HG03354 (cell line): Measurements from ENCODE around the gene DNAJC22.
"Not testable (repeated sequence)": the region's sequence is repeated elsewhere in the genome, so short reads cannot be mapped to it uniquely, and the experiment has no call there.

Experiments used
- ATAC-seq: cut with Tn5 transposase; IDR thresholded peaks from one replicate; pipeline ENCODE4 v1.9.1; 2021; ENCODE audit warnings: mild to moderate bottlenecking; ENCODE audit not compliant: unreplicated experiment, poor library complexity, severe bottlenecking

The DNAJC22 gene

DNA sequence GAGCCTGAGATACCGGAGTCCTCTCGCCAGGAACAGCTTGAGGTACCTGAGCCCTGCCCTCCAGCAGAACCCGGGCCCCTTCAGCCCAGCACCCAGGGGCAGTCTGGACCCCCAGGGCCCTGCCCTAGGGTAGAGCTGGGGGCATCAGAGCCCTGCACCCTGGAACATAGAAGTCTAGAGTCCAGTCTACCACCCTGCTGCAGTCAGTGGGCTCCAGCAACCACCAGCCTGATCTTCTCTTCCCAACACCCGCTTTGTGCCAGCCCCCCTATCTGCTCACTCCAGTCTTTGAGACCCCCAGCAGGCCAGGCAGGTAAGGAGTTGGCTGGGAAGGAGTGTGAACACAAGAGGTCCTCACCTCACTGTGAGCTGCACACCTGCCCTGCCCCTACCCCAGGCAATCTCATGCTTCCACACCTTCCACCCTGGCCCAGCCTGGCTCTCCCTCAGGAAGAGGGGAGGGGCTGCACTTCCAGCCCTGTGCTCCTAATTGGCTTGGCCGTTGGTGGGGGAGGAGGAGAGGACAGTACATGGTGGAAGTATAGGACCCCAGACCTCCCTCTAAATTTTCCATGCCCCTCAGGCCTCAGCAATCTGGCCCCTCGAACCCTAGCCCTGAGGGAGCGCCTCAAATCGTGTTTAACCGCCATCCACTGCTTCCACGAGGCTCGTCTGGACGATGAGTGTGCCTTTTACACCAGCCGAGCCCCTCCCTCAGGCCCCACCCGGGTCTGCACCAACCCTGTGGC lies 15.9 kb upstream of the DNAJC22 start:
- no peak for ATAC-seq

DNA sequence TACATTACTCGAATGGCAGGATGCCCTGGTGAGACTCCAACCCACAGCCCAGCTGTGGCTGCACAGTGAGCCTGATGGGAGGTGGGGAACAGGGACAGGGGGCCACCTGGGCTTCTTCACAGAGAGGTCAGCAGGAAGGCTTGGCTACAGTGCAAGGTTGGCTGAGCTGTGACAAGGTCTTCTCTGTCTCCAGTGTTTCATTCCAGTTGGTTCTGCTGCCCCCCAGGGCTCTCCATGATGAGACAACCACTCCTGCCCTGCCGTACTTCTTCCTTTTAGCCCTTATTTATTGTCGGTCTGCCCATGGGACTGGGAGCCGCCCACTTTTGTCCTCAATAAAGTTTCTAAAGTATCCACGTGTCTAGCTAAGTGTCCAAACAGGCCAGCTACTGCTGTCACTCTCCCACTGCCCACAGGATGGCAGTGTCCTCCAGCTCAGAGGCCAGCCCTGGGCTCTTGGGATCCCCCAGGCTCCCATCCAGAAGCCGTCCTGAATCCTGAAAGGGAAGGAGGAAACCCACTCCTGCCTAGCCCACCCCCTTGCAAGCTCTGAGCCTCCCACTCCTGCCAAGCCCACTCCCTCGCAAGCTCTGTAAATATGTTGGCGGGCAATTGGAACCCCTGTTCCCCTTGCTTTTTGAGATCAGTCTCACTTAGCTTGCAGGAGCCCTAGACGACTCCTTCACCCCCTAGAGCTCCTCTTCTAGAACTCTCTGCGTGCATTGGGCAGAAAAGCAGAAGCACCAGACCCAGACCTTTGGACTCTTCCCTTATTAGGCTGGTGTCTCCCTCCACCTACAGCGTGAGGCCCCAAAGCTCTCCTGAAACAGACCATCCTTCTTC lies 15.1 kb upstream of the DNAJC22 start:
- no peak for ATAC-seq

DNA sequence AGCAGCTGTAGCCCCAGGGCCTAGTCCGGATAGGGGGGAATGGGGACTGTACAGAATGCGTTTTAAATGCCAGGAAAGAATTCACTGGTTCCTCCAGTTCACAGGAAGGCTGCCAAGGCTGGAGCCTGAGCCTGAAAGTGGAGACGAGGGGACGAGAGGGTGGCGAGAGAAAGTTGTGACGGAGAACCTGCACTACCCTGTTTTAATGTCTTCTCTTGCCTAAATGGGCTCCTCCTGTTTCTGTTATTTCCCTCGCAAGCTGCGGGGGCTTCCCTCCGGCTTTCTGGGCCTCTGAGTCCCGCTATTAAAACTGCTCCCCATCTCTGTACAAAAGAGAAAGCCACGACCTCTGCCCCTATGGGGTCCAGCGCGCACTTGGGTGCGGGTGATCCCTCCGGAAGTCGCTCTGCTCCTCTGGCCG lies 14.2 kb upstream of the DNAJC22 start:
- no peak for ATAC-seq

DNA sequence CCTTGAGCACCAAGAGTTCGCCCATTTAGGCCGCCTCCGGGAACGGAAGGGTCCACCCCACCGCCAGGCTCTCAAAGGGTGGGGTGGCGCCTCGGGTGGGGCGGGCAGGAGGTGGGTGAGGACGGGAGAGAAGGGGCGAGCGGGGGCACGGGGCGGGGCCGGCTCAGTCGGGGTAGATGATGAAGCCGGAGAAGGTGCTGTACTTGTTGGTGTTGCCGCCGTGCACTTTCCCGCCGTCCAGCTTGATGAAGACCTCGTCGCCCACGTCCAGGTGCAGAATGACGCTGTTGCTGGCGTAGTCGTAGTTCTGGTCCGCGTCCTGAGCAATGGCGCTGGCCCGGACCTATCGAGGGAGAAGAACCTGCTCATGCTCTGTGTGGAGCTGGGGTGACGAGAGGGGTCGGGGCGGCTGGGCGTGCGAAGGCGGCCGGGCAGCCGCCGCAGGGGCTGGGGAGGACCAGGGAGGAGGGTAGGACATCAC lies 13.8 kb upstream of the DNAJC22 start:
- ATAC-seq = no peak

- ATAC-seq = not testable (repeated sequence)
These were observed 12.9 kb upstream of the DNAJC22 start for GRCh38 chr12:49333778-49334177.

GRCh38 chr12:49334226-49334625 lies 12.5 kb upstream of the DNAJC22 start:
- no peak for ATAC-seq

GRCh38 chr12:49334681-49335080 lies 12.0 kb upstream of the DNAJC22 start:
- ATAC-seq = no peak

GRCh38 chr12:49335118-49335954 lies 11.4 kb upstream of the DNAJC22 start:
- no peak for ATAC-seq

GRCh38 chr12:49335955-49336644 lies 10.6 kb upstream of the DNAJC22 start:
- ATAC-seq = no peak

- peak; percentile 74 for ATAC-seq
These were observed 9.8 kb upstream of the DNAJC22 start, which contains the start of gene C1QL4 for GRCh38 chr12:49336645-49337584. TSS of gene C1QL4 (minus strand) at chr12:49337188. CDS start at chr12:49336477, 711 bp downstream.

GRCh38 chr12:49338830-49339463 lies 7.7 kb upstream of the DNAJC22 start:
- no peak for ATAC-seq

GRCh38 chr12:49339464-49339861 lies 7.2 kb upstream of the DNAJC22 start:
- ATAC-seq = no peak

DNA sequence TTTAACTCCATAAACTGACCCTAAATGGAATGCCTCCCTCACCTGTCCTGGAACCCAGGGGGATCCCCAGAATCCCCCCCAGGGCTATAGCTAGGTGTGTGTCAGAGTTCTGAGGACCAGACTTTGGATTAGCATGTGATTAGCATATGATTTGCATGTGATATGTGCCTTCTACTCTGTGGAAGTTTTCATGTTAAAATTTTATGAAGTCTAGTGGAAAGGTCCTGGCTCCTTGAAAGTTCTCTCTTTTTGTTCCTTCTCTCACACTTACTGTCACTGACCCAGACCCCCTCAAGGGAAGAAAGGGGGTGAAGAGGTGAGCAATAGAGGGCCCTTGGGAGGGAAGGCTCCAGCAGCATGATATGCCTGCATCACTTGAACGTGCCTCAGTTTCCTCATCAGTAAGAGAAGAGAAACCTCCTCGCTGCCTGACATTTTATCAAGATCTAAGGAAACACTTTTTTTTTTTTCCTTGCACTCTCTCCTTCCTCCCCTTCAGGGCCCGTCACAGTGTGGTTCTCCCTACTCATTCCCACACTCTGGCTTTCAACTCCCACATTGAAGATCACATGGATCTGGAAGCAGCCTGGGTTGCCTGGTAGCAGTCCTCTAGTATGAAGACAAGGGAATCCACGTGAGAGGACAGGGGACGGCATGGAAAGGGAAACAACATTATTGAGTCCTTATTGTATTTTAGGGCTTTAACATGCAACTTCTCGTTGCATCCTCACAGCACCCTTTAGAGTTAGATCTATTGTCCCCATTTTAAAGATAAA lies 6.4 kb upstream of the DNAJC22 start:
- no peak for ATAC-seq

GRCh38 chr12:49340971-49341776 lies 5.5 kb upstream of the DNAJC22 start:
- no peak for ATAC-seq

- no peak for ATAC-seq
These were observed 5.0 kb upstream of the DNAJC22 start for GRCh38 chr12:49341777-49342065.

DNA sequence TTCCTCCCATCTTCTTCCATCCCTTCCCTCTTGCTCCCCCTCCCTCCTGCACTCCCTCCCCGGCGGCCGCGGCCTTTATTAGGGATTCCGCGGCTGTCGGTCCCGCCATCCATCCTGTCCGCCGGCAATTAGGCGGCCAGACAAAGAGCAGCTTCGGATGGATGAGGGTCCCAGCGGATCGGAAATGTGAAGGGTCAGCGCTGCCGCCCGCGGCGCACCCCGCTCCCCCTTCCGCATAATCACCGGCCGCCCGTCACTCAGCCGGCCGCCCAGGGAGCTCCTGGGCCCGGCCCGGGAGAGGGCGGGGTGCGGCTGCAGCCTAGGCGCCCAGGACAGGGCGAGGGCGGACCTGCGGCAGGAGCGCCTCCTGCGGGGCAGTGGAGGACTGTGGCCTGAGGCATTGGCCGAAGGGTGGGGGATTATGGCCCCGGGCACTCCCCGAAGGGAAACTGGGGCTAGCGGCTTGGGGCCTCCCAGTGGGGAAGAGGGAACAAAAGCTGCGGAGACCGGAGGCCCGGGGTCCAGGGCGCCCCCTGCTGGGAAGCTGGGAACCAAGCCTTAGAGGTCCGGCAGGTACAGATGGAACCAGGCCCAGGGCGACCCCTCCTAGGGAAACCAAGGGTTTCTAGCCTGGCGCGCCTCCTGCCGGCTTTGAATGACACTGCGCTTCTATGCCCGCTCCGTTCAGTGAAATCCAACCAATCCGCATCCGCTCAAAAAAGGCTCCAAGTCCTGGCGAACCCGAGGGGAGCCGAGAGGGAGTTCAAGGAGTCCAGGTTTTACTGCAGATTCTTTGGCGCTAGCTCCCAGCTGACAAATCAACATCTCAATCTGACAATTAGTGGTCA lies 4.4 kb upstream of the DNAJC22 start:
- ATAC-seq = peak; percentile 63
